NCI-H2107 (cell line): ENCODE data around the gene LMF2.
A peak's percentile ranks its signal among the peaks of the same experiment; 100 is the strongest.
"Not testable (repeated sequence)": the region's sequence is repeated elsewhere in the genome, so short reads cannot be mapped to it uniquely, and the experiment has no call there.

ENCODE experiments used
- DNase-seq: peaks from one replicate; lab custom pipeline; 2025; lab: John Stamatoyannopoulos, UW

Gene LMF2

GRCh38 chr22:50523458-50523805 is 15.9 kb upstream of the LMF2 start:
- no peak for DNase-seq

GRCh38 chr22:50522806-50523438 is 15.4 kb upstream of the LMF2 start:
- no peak for DNase-seq

GRCh38 chr22:50522208-50522805 is 14.8 kb upstream of the LMF2 start:
- DNase-seq, result no peak

- DNase-seq, result no peak
Observed at GRCh38 chr22:50521710-50522109, 14.2 kb upstream of the LMF2 start.

- DNase-seq, result no peak
Observed at GRCh38 chr22:50520826-50521453, 13.4 kb upstream of the LMF2 start.

GRCh38 chr22:50520184-50520583 is 12.7 kb upstream of the LMF2 start:
- not testable (repeated sequence) for DNase-seq

- DNase-seq, result no peak
Observed at GRCh38 chr22:50519151-50519550, 11.6 kb upstream of the LMF2 start.

GRCh38 chr22:50518606-50519005 is 11.1 kb upstream of the LMF2 start:
- DNase-seq, result no peak

- DNase-seq, result no peak
Observed at GRCh38 chr22:50517495-50518260, 10.2 kb upstream of the LMF2 start.

GRCh38 chr22:50516891-50517290 is 9.4 kb upstream of the LMF2 start:
- no peak for DNase-seq

GRCh38 chr22:50516068-50516467 is 8.6 kb upstream of the LMF2 start:
- no peak for DNase-seq

GRCh38 chr22:50513175-50513574 is 5.7 kb upstream of the LMF2 start:
- no peak for DNase-seq

GRCh38 chr22:50508897-50509296 is 1.4 kb upstream of the LMF2 start:
- no peak for DNase-seq

- DNase-seq, result peak; percentile 88
Observed at GRCh38 chr22:50507991-50508884, 736 bp upstream of the LMF2 start, which contains the start of gene NCAPH2. Gene NCAPH2 (plus strand): TSS chr22:50508224. CDS start chr22:50508338, 114 bp downstream.

- no peak for DNase-seq
Observed at GRCh38 chr22:50506611-50507420, 686 bp downstream of the LMF2 start.

GRCh38 chr22:50505776-50506610 is 1.5 kb downstream of the LMF2 start:
- no peak for DNase-seq

GRCh38 chr22:50505276-50505775 is 2.2 kb downstream of the LMF2 start:
- no peak for DNase-seq

- DNase-seq, result no peak
Observed at GRCh38 chr22:50504369-50505211, 2.9 kb downstream of the LMF2 start.
